SJCRH30 (cell line): ENCODE measurements around the gene ITGAL. TPM values are rescaled to one million over a fixed set of nuclear protein-coding genes. Genes with fewer than 3 reads are reported as not detected.
A peak's percentile ranks its signal among the peaks of the same experiment; 100 is the strongest.

ENCODE experiments used
- DNase-seq, 2 experiments: peaks; one replicate each; pipeline ENCODE4 v3.0.0-alpha.2; 2015 to 2020
- H3K27ac ChIP-seq: fragments of 250-450 bp; sonication (Bioruptor Pico); 2 replicates; pipeline ENCODE4 v1.5.1; 2020; ENCODE audit warnings: mild to moderate bottlenecking, moderate library complexity
- H3K27me3 ChIP-seq: fragments of 250-450 bp; sonication (Bioruptor Pico); 2 replicates; pipeline ENCODE4 v1.5.1; 2020; ENCODE audit warnings: mild to moderate bottlenecking, moderate library complexity
- H3K36me3 ChIP-seq: fragments of 250-450 bp; sonication (Bioruptor Pico); 2 replicates; pipeline ENCODE4 v1.5.1; 2020; ENCODE audit warnings: mild to moderate bottlenecking, moderate library complexity
- H3K4me1 ChIP-seq: fragments of 250-450 bp; sonication (Bioruptor Pico); 2 replicates; pipeline ENCODE4 v1.5.1; 2020; ENCODE audit warnings: mild to moderate bottlenecking, moderate library complexity
- H3K4me3 ChIP-seq: fragments of 250-450 bp; sonication (Bioruptor Pico); 2 replicates; pipeline ENCODE4 v1.5.1; 2020; ENCODE audit warnings: mild to moderate bottlenecking, moderate library complexity
- H3K9me3 ChIP-seq: fragments of 250-450 bp; sonication (Bioruptor Pico); replicated peaks from 2 replicates; pipeline ENCODE4 v1.5.1; 2020; ENCODE audit warnings: mild to moderate bottlenecking, moderate library complexity
- total RNA-seq: library from RNA; depleted of rRNA; stranded (reverse); fragments of >200 nt; shearing (Covaris generic); gene quantifications from 2 replicates; pipeline ENCODE4 v1.2.3, GENCODE V29; 2014; rRNA removed

ITGAL gene
- total RNA-seq, 1 experiment from 2014 or later, result not detected

DNA sequence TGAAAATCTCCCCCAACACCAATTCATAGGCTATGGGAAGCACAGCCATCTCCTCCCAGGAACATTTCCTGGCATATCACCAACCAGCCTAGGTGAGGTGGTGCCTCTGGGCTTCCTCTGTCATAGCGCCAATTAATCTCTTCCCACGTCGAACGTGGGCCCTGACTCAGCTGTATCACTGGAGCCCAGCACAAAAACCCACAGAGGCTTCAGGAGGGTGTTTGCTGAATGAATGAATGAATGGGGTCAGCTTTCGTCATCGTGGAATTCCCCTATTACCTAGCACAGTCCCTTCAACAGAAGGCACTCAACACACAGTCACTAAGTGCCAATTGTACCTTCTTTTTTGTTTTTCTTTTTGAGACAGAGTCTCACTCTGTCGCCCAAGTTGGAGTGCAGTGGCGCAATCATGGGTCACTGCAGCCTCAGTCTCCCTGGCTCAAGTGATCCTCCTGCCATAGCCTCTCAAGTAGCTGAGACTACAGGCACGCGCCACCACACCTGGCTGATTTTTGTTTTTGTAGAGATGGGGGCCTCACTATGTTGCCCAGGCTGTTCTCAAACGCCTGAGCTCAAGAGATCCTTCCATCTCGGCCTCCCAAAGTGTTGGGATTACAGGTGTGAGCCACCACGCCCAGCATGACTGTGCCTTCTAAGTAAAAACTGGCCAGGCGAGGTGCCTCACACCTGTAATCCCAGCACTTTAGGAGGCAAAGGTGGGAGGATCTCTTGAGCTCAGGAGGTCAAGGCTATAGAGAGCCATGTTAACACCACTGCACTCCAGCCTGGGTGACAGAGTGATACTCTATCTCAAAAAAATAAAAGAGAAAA is 94.8 kb downstream of the ITGAL start:
- Histone ChIP-seq H3K36me3 (no peaks in the 10 kb centered on the region), H3K27me3 (no peaks in the 10 kb centered on the region), H3K4me3 (no peak overlapping the region), H3K9me3 (no peaks in the 10 kb centered on the region), H3K4me1 (peaks cover 3% of the 10 kb centered on the region; the same call in 1 of the 2 replicates), H3K27ac (no peak overlapping the region)
- no peak for DNase-seq

DNA sequence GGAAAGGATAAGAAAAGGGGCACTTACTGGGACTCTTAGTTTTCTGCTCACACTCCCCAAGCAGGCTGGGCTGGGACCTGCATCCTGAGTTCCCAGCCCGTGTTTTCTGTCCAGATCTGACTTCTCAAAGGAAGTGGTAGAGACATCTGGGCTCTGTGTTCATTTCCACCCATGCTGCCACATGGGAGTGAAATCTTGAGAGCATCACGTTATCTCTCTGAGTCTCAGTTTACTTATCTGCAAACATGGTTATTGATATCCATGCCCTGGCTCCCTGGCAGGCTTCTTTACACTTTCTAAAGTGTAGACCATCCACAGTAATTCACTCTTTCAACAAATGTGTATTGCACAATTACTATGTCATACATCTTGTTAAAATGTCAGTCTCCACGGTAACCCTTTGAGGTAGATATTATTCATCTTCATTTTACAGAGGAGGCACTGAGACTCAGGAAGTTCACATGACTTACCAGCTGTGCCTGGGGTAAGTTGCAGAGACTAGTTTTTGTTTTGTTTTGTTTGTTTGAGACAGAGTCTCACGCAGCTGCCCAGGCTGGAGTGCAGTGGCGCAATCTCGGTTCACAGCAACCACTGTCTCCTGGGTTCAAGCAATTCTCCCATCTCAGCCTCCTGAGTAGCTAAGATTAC is 95.6 kb downstream of the ITGAL start:
- H3K9me3 ChIP-seq, result no peaks in the 10 kb centered on the region
- no peak for DNase-seq
- H3K4me1 ChIP-seq, result peaks cover 3% of the 10 kb centered on the region; the same call in 1 of the 2 replicates
- H3K4me3 ChIP-seq, result no peak overlapping the region
- H3K27ac ChIP-seq, result no peak overlapping the region
- H3K36me3 ChIP-seq, result no peaks in the 10 kb centered on the region
- H3K27me3 ChIP-seq, result no peaks in the 10 kb centered on the region

DNA sequence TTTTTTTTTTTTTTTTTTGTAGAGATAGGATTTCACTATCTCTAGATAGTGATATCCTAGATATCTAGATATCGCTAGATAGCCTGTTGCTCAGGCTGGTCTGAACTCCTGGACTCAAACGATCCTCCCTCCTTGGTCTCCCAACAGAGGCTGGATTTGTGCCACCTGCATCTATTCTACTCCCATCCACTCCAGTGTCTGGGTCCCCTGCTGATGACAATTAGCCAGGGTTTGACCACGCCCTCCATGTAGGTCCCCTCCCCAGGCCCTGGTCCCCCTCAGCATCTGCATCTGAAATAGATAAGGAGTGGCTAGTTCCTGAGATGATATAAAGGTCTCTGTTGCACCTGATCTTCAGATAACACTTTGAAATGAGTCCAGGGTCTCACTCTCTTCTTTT is 96.7 kb downstream of the ITGAL start:
- H3K4me1 ChIP-seq, result peaks cover 3% of the 10 kb centered on the region; the same call in 1 of the 2 replicates
- H3K36me3 ChIP-seq, result no peaks in the 10 kb centered on the region
- no peaks in the 10 kb centered on the region for H3K9me3 ChIP-seq
- no peak overlapping the region for H3K4me3 ChIP-seq
- no peaks in the 10 kb centered on the region for H3K27me3 ChIP-seq
- no peak for DNase-seq
- H3K27ac ChIP-seq, result no peak overlapping the region

DNA sequence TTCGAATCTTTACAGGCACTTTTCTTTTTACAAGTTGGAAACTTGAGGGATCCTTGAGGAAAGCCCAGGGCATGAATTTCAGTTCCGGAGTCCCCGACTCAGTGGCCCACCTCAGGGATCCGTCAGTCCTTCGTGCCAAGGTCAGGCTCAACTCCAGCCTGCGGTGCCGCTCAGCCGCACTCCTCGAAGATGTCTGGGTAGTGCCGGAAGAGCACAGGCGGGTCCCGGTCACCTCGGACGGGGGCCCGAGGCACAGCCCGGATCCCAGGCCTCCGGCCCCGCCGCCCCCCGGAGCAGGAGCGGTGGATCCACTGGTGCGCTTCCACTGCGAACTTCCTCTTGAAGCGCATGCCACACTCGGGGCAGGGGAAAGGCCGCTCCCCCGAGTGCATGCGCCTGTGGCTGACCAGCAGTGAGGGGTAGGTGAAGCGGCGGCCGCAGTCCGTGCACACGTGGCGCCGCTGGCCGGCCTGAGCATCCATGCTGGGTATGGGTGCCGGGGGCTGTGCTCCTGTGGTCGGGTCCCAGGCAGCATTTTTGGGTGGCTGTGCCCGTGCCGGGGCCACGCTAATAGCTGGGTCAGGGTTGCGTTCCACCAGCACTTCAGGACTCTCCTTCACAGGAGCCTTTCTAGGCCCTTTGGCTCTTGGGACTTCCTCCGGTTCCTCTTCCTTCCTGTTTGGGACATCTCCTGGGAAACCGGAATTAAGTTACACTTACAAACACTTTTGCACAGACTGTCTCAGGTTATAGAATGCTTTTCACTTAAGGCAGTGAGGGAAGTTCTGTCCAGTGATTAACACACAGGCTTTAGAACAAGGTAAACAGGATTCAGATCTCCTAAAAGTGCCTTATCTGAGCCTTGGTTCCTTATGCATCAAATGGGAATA is 97.4 kb downstream of the ITGAL start:
- no peaks in the 10 kb centered on the region for H3K9me3 ChIP-seq
- no peak overlapping the region for H3K27ac ChIP-seq
- H3K36me3 ChIP-seq, result no peaks in the 10 kb centered on the region
- H3K27me3 ChIP-seq, result no peaks in the 10 kb centered on the region
- H3K4me3 ChIP-seq, result peak overlapping the region; percentile 73; the same call in 1 of the 2 replicates
- H3K4me1 ChIP-seq, result peaks cover 3% of the 10 kb centered on the region; the same call in 1 of the 2 replicates
- no peak for DNase-seq

DNA sequence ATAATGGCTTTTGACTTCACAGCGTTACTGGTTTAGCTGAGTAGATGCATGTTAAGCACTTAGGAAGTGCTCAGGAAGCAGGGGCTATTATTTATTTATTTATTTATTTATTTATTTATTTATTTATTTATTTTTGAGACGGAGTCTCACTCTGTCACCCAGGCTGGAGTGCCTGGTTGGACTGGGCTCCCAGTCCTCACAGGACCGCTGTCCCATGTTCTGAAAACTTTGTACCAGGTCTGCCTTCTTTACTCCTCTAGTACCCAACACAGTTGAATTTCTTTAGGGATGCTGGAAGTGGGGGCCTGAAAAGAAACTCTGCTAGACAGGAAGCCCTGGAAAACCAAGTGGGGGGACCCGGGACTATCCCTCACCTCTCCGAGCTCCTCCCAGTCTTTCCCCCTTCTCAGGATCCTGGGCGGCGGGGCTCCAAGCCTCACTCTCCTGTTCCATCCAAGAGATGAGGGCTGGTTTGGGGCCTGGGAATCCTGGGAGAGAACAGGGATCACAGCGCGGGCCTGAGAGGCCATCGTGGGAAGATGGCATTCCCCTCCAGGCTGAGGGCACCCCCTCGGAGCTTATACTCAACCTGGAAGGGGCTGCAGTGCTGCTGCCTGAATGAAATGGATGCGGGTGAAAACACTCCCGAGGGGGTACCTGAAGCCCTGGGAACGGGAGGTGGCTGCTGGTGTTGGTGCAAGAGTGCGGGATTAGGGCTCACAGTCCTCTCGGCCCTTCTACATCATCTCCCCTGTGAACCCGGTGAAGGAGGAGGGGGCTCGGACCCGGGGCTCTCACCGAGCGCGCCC is 98.3 kb downstream of the ITGAL start:
- peak overlapping the region; percentile 87 for H3K27ac ChIP-seq
- no peaks in the 10 kb centered on the region for H3K27me3 ChIP-seq
- H3K36me3 ChIP-seq, result no peaks in the 10 kb centered on the region
- peak; percentile 59 to 69 for DNase-seq
- H3K4me1 ChIP-seq, result peaks cover 3% of the 10 kb centered on the region; the same call in 1 of the 2 replicates
- H3K4me3 ChIP-seq, result peak overlapping the region; percentile 73
- no peaks in the 10 kb centered on the region for H3K9me3 ChIP-seq

DNA sequence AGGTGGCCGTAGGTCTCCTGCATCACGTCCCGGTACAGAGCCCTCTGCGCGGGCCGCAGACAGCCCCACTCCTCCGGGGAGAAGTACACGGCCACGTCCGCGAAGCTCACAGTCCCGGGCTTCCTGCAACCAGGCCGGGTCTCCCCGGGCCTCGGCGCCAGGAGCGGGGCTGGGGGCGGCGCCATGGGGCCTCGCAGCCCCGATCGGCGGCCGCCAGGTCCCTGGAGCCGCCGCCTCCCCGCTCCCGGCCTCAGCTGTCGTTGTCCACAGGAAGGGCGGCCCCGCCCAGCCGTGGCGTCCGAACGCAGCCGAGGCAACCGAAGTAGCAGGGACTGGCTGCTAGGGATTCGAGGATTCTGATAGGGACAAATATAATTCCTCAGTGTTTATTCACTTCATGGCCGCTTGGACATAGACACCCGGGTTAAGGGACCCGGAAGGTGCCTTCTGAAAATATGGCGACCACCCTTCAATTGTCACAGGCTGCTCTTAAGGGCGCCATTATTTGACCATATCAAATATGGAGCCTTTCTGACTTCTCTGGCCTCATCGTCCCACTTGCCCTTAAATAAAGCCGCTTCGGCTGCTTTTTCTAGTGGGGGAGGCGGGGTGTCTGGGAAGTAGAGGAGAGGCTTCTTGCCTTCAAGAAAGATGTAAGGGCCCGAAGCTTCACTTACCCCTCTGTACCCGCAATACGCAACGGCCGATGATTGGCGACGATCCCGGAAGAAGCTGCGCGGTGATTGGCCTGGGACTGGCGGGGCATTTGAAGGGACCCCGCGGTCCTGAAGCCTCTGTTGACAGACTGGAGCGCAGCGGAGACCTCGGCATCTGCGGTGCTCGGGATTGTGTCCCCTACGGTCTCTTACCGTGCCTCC is 99.1 kb downstream of the ITGAL start, which contains the start of gene ZNF688:
Gene ZNF688, minus strand, starts transcription at position 270 of the 878 bp plus-strand sequence. Its CDS starts 85 bp downstream, at position 185.
- DNase-seq, result peak; percentile 96 to 97
- Histone ChIP-seq H3K27ac (peak within 1 kb of the TSS; percentile 87), H3K4me3 (peak within 1 kb of the TSS; percentile 73), H3K36me3 (no peaks in the 10 kb centered on the region), H3K9me3 (no peaks in the 10 kb centered on the region), H3K27me3 (no peaks in the 10 kb centered on the region), H3K4me1 (peaks cover 3% of the 10 kb centered on the region; the same call in 1 of the 2 replicates)

Other genes starting within 250 kb of the ITGAL start
- gene NPIPB13, start 224.3 kb upstream of the ITGAL start, total RNA-seq, result 2.3 and 3.9 TPM in 2 replicates
- gene CD2BP2, start 117.4 kb upstream of the ITGAL start, total RNA-seq, result 52.2 and 52.3 TPM in 2 replicates
- 33.7 and 36.0 TPM in 2 replicates for gene TBC1D10B, start 102.2 kb upstream of the ITGAL start, total RNA-seq
- gene MYL11, start 97.9 kb upstream of the ITGAL start, total RNA-seq, result 10.8 and 13.1 TPM in 2 replicates
- gene SEPTIN1, start 90.2 kb upstream of the ITGAL start, total RNA-seq, result 0.23 and 0.45 TPM in 2 replicates
- gene ZNF48, start 77.3 kb upstream of the ITGAL start, total RNA-seq, result 9.3 and 10.1 TPM in 2 replicates
- gene ZNF771, start 65.1 kb upstream of the ITGAL start, total RNA-seq, result 10.4 and 14.0 TPM in 2 replicates
- gene DCTPP1, start 42.7 kb upstream of the ITGAL start, total RNA-seq, result 80.0 and 88.5 TPM in 2 replicates
- 18.2 and 22.9 TPM in 2 replicates for gene SEPHS2, start 26.9 kb upstream of the ITGAL start, total RNA-seq
- 59.7 and 62.5 TPM in 2 replicates for gene ZNF768, start 53.8 kb downstream of the ITGAL start, total RNA-seq
- 11.2 and 12.0 TPM in 2 replicates for gene ZNF747, start 62.1 kb downstream of the ITGAL start, total RNA-seq
- gene ZNF764, start 85.6 kb downstream of the ITGAL start, total RNA-seq, result 10.7 and 11.3 TPM in 2 replicates
- 4.2 and 4.3 TPM in 2 replicates for gene ZNF688, start 99.0 kb downstream of the ITGAL start, total RNA-seq
- 13.1 and 18.2 TPM in 2 replicates for gene ZNF785, start 113.0 kb downstream of the ITGAL start, total RNA-seq
- gene ZNF689, start 137.6 kb downstream of the ITGAL start, total RNA-seq, result 15.6 and 16.4 TPM in 2 replicates
- gene PRR14, start 178.2 kb downstream of the ITGAL start, total RNA-seq, result 10.5 and 12.7 TPM in 2 replicates
- 17.6 and 21.1 TPM in 2 replicates for gene FBRS, start 185.7 kb downstream of the ITGAL start, total RNA-seq
- gene SRCAP, start 226.4 kb downstream of the ITGAL start, total RNA-seq, result 19.3 and 22.0 TPM in 2 replicates